Measurements from ENCODE around the gene TMEM141. TPM values are rescaled to one million over a fixed set of nuclear protein-coding genes. Genes with fewer than 3 reads are reported as not detected.
"Not testable (repeated sequence)": the region's sequence is repeated elsewhere in the genome, so short reads cannot be mapped to it uniquely, and the experiment has no call there.

Gene TMEM141
- total RNA-seq, 4 donors from 2014 or later: 179 to 392 (median 224) TPM

GRCh38 chr9:136754626-136755301 lies 36.4 kb upstream of the TMEM141 start:
- Histone ChIP-seq H3K9me3 (peaks cover 0 to 4% of the 10 kb centered on the region in 2 donors), H3K4me3 (no peak overlapping the region), H3K27ac (no peak overlapping the region), H3K27me3 (peaks cover 19% of the 10 kb centered on the region), H3K4me1 (no peaks in the 10 kb centered on the region), H3K36me3 (no peaks in the 10 kb centered on the region)
- intact Hi-C loops (cut with DNase I; ENCODE audit: low total_unique reads) (no loop called here), in situ Hi-C loops (cut with MboI; ENCODE audit: low pct_ligation_motif_present in 1 of 4, low pct_unique_long_range_greater_than_20kb in 1 of 4, low sequenced_read_pairs in 3 of 4) (no loop called here)
- TF ChIP-seq POLR2AphosphoS5 (IDR thresholded peaks at IDR 0.05) (no peak), EP300 (IDR thresholded peaks at IDR 0.05; ENCODE audit: low read depth) (no peak), POLR2A (IDR thresholded peaks at IDR 0.05) (no peak)
- WGBS, 2 donors (ENCODE audit: low coverage in 1 of 2): 81% methylated on average over 19 of the region's 24 CpGs; no CpG with 5 or more reads in 1 of the 2 donors
- no peak for DNase-seq

- H3K27ac ChIP-seq; in situ Hi-C loops (cut with MboI; ENCODE audit: low pct_ligation_motif_present in 1 of 4, low pct_unique_long_range_greater_than_20kb in 1 of 4, low sequenced_read_pairs in 3 of 4): not testable (repeated sequence)
Measured at GRCh38 chr9:136755302-136756133, 35.6 kb upstream of the TMEM141 start.

GRCh38 chr9:136756134-136756438 lies 35.1 kb upstream of the TMEM141 start:
- H3K36me3 ChIP-seq: no peaks in the 10 kb centered on the region
- no peak for TF ChIP-seq POLR2AphosphoS5 (IDR thresholded peaks at IDR 0.05)
- TF ChIP-seq CTCF (IDR thresholded peaks at IDR 0.05): no peak
- no peak for TF ChIP-seq POLR2A (IDR thresholded peaks at IDR 0.05)
- TF ChIP-seq EP300 (IDR thresholded peaks at IDR 0.05; ENCODE audit: low read depth): no peak
- WGBS, 2 donors (ENCODE audit: low coverage in 1 of 2): 78 to 91% methylated on average over 4 of the region's 4 CpGs
- no peak for DNase-seq
- no peaks in the 10 kb centered on the region for H3K4me1 ChIP-seq
- H3K4me3 ChIP-seq: no peak overlapping the region
- peaks cover 19% of the 10 kb centered on the region for H3K27me3 ChIP-seq
- in situ Hi-C loops (cut with MboI; ENCODE audit: low pct_ligation_motif_present in 1 of 4, low pct_unique_long_range_greater_than_20kb in 1 of 4, low sequenced_read_pairs in 3 of 4): no loop called here
- H3K9me3 ChIP-seq: peaks cover 0 to 4% of the 10 kb centered on the region in 2 donors
- intact Hi-C loops (cut with DNase I; ENCODE audit: low total_unique reads): no loop called here
- H3K27ac ChIP-seq: no peak overlapping the region

More at GRCh38 chr9:136755302-136756133, 35.6 kb upstream of the TMEM141 start:
- H3K4me3 ChIP-seq; DNase-seq; H3K4me1 ChIP-seq; H3K9me3 ChIP-seq; H3K36me3 ChIP-seq; intact Hi-C loops (cut with DNase I; ENCODE audit: low total_unique reads): not testable (repeated sequence)
- H3K27me3 ChIP-seq: peaks cover 20% of the 10 kb centered on the region
- 82 to 88% methylated on average over 6 to 22 of the region's 22 CpGs for WGBS, 2 donors (ENCODE audit: low coverage in 1 of 2)

GRCh38 chr9:136756836-136757235 lies 34.3 kb upstream of the TMEM141 start:
- WGBS, 2 donors (ENCODE audit: low coverage in 1 of 2): 93% methylated on average over 18 of the region's 18 CpGs; no CpG with 5 or more reads in 1 of the 2 donors
- Histone ChIP-seq H3K27me3 (peaks cover 20% of the 10 kb centered on the region), H3K27ac (no peak overlapping the region), H3K4me3 (no peak overlapping the region), H3K36me3 (no peaks in the 10 kb centered on the region), H3K4me1 (no peaks in the 10 kb centered on the region), H3K9me3 (peaks cover 0 to 4% of the 10 kb centered on the region in 2 donors)
- in situ Hi-C loops (cut with MboI; ENCODE audit: low pct_ligation_motif_present in 1 of 4, low pct_unique_long_range_greater_than_20kb in 1 of 4, low sequenced_read_pairs in 3 of 4) (no loop called here), intact Hi-C loops (cut with DNase I; ENCODE audit: low total_unique reads) (no loop called here)
- DNase-seq: no peak
- TF ChIP-seq EP300 (IDR thresholded peaks at IDR 0.05; ENCODE audit: low read depth) (no peak), CTCF (IDR thresholded peaks at IDR 0.05) (no peak), POLR2AphosphoS5 (IDR thresholded peaks at IDR 0.05) (no peak), POLR2A (IDR thresholded peaks at IDR 0.05) (no peak)

GRCh38 chr9:136757328-136757727 lies 33.8 kb upstream of the TMEM141 start:
- no peak overlapping the region for H3K4me3 ChIP-seq
- in situ Hi-C loops (cut with MboI; ENCODE audit: low pct_ligation_motif_present in 1 of 4, low pct_unique_long_range_greater_than_20kb in 1 of 4, low sequenced_read_pairs in 3 of 4) (no loop called here), intact Hi-C loops (cut with DNase I; ENCODE audit: low total_unique reads) (no loop called here)
- peaks cover 22% of the 10 kb centered on the region for H3K27me3 ChIP-seq
- DNase-seq: no peak
- no peaks in the 10 kb centered on the region for H3K36me3 ChIP-seq
- H3K27ac ChIP-seq: no peak overlapping the region
- H3K4me1 ChIP-seq: no peaks in the 10 kb centered on the region
- H3K9me3 ChIP-seq: peaks cover 0 to 4% of the 10 kb centered on the region in 2 donors
- TF ChIP-seq POLR2AphosphoS5 (IDR thresholded peaks at IDR 0.05) (no peak), POLR2A (IDR thresholded peaks at IDR 0.05) (no peak), EP300 (IDR thresholded peaks at IDR 0.05; ENCODE audit: low read depth) (no peak), CTCF (IDR thresholded peaks at IDR 0.05) (no peak)
- 83% methylated on average over 20 of the region's 20 CpGs; no CpG with 5 or more reads in 1 of the 2 donors for WGBS, 2 donors (ENCODE audit: low coverage in 1 of 2)
